A673 (cell line): ENCODE measurements around the gene ATP10D.

ENCODE experiments used
- CTCF ChIP-seq: fragments of 300-800, 200-600 bp; sonication (generic); conservative IDR thresholded peaks from 2 replicates; pipeline ENCODE4 v1.5.1; 2017; ENCODE audit warnings: low read depth, mild to moderate bottlenecking, antibody characterized with exemption, low read length, moderate library complexity, mixed read lengths
- EZH2 ChIP-seq: fragments of 200-600 bp; sonication (generic); IDR thresholded peaks from 2 replicates; pipeline ENCODE4 v1.6.1; 2017; ENCODE audit warnings: borderline replicate concordance, low read depth, mild to moderate bottlenecking, mixed read lengths, antibody characterized with exemption, low read length; ENCODE audit not compliant: poor library complexity, severe bottlenecking

DNA sequence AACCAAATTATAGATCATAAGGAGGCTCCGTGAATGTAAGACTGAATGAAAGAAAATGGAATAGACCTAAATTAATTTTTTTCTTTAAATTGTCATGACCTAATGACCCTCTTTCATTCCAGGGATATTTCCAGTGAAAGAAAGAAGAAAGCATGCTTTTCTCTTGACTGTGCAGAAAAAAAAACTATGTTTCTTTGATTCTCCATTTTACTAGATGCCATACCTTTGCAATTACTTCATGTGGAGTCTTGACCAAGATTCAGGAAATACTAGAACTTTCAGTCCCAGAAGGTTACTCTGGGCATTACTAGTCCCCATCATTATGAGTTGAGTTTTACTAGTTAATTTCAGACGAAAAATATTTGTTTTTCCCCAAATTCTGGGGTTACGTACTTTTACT is 15.1 kb upstream of the ATP10D start:
- TF ChIP-seq CTCF = no peak
- no peak for TF ChIP-seq EZH2
